HL-60 (cell line): ENCODE data around the gene CYP17A1.
"Not testable (repeated sequence)": the region's sequence is repeated elsewhere in the genome, so short reads cannot be mapped to it uniquely, and the experiment has no call there.

Experiments
- DNase-seq, 2 experiments: peaks; one replicate each; pipeline ENCODE4 v3.0.0-alpha.2; 2010 to 2020; ENCODE audit warnings: low read depth in 1 of 2, low spot score in 1 of 2
- H3K27ac ChIP-seq: fragments of 250-450 bp; sonication (Bioruptor Pico); replicated peaks from 2 replicates; pipeline ENCODE4 v1.5.1; 2020; ENCODE audit warnings: mild to moderate bottlenecking, moderate library complexity
- H3K27me3 ChIP-seq: fragments of 250-450 bp; sonication (Bioruptor Pico); 2 replicates; pipeline ENCODE4 v1.5.1; 2021; ENCODE audit warnings: mild to moderate bottlenecking, moderate library complexity; ENCODE audit not compliant: insufficient read depth, poor library complexity, severe bottlenecking
- H3K4me3 ChIP-seq: replicated peaks from 2 replicates; pipeline ENCODE4 v1.5.1; 2011; ENCODE audit warnings: mild to moderate bottlenecking, control low read depth, low read length; ENCODE audit not compliant: insufficient read depth
- GABPA ChIP-seq: IDR thresholded peaks from 2 replicates; pipeline ENCODE4 v1.6.1; 2012; ENCODE audit warnings: low read depth
- POLR2AphosphoS5 ChIP-seq: IDR thresholded peaks from 2 replicates; pipeline ENCODE4 v1.6.1; 2012; ENCODE audit warnings: low read depth
- SPI1 ChIP-seq: IDR thresholded peaks from 2 replicates; pipeline ENCODE4 v1.6.1; 2012; ENCODE audit warnings: low read depth, mild to moderate bottlenecking, borderline replicate concordance
- TF ChIP-seq, protein P1 (sequence below): IDR thresholded peaks from one replicate; pipeline ENCODE4 v1.5.1; 2011; ENCODE audit warnings: low read length, control low read depth, inconsistent platforms; ENCODE audit not compliant: insufficient read depth
- TF ChIP-seq, protein P2 (sequence below): IDR thresholded peaks from 2 replicates; pipeline ENCODE4 v1.6.1; 2012; ENCODE audit warnings: low read depth; ENCODE audit not compliant: insufficient replicate concordance

CYP17A1 gene

DNA sequence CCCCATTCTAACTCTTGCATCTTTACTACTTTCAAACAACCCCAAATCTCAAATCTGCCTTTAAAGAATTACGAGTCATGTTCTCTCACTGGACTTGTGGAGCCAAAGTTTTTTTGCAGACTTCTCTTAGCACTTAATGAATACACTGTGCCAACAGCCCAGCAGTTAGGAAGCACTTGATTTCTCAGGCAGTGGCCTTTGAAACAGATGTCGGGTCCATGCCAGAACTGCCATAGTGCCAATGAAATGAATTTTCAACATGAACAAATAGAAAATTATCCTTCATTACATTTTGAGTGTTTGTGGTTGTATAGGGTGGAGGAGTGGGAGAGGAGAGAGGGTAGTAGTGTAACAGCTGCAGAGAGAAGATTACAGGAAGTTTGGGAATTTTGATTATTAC, 22.7 kb upstream of the CYP17A1 start:
- no peaks in the 10 kb centered on the region for H3K27me3 ChIP-seq
- TF ChIP-seq SPI1 (no peak), POLR2AphosphoS5 (no peak), GABPA (no peak)
- TF ChIP-seq, protein P1, sequence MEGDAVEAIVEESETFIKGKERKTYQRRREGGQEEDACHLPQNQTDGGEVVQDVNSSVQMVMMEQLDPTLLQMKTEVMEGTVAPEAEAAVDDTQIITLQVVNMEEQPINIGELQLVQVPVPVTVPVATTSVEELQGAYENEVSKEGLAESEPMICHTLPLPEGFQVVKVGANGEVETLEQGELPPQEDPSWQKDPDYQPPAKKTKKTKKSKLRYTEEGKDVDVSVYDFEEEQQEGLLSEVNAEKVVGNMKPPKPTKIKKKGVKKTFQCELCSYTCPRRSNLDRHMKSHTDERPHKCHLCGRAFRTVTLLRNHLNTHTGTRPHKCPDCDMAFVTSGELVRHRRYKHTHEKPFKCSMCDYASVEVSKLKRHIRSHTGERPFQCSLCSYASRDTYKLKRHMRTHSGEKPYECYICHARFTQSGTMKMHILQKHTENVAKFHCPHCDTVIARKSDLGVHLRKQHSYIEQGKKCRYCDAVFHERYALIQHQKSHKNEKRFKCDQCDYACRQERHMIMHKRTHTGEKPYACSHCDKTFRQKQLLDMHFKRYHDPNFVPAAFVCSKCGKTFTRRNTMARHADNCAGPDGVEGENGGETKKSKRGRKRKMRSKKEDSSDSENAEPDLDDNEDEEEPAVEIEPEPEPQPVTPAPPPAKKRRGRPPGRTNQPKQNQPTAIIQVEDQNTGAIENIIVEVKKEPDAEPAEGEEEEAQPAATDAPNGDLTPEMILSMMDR: no peak
- TF ChIP-seq, protein P2, sequence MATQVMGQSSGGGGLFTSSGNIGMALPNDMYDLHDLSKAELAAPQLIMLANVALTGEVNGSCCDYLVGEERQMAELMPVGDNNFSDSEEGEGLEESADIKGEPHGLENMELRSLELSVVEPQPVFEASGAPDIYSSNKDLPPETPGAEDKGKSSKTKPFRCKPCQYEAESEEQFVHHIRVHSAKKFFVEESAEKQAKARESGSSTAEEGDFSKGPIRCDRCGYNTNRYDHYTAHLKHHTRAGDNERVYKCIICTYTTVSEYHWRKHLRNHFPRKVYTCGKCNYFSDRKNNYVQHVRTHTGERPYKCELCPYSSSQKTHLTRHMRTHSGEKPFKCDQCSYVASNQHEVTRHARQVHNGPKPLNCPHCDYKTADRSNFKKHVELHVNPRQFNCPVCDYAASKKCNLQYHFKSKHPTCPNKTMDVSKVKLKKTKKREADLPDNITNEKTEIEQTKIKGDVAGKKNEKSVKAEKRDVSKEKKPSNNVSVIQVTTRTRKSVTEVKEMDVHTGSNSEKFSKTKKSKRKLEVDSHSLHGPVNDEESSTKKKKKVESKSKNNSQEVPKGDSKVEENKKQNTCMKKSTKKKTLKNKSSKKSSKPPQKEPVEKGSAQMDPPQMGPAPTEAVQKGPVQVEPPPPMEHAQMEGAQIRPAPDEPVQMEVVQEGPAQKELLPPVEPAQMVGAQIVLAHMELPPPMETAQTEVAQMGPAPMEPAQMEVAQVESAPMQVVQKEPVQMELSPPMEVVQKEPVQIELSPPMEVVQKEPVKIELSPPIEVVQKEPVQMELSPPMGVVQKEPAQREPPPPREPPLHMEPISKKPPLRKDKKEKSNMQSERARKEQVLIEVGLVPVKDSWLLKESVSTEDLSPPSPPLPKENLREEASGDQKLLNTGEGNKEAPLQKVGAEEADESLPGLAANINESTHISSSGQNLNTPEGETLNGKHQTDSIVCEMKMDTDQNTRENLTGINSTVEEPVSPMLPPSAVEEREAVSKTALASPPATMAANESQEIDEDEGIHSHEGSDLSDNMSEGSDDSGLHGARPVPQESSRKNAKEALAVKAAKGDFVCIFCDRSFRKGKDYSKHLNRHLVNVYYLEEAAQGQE: no peak
- no peak overlapping the region for H3K4me3 ChIP-seq
- DNase-seq: no peak
- H3K27ac ChIP-seq: no peak overlapping the region

DNA sequence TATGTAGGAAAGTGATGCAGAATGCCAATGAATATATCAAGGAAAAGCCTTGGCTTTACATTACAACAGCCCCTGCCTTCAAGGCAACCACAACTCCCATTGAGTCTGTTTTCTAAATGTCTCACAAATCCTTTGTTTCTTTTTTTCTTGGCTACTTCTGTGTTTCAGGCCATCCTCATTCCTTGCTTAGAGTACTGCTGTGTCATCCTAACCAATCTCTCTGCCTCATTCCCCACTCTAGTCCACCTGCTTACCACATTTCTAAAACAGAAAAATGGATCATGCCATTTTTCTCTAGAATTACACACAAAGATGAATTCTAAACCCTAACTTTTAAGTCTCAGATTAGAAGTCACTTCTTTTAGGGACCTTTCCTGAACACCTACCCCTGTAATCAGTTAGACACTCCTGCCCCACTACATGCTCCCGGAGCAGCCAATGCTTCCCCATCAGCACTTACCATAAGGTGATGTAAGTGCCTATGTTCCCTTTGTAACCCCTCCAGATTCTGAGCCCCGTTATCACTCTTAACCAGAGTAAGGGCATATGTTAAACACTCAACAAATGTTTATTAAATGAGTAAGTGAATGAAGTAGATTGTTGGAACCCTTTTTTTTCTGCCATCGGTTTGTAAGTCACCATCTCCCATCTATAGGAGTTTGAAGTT, 19.7 kb upstream of the CYP17A1 start:
- TF ChIP-seq, protein P2: no peak
- no peak for TF ChIP-seq SPI1
- TF ChIP-seq POLR2AphosphoS5: no peak
- no peak for TF ChIP-seq GABPA
- TF ChIP-seq, protein P1: no peak
- no peak overlapping the region for H3K4me3 ChIP-seq
- no peak for DNase-seq
- no peak overlapping the region for H3K27ac ChIP-seq
- no peaks in the 10 kb centered on the region for H3K27me3 ChIP-seq

DNA sequence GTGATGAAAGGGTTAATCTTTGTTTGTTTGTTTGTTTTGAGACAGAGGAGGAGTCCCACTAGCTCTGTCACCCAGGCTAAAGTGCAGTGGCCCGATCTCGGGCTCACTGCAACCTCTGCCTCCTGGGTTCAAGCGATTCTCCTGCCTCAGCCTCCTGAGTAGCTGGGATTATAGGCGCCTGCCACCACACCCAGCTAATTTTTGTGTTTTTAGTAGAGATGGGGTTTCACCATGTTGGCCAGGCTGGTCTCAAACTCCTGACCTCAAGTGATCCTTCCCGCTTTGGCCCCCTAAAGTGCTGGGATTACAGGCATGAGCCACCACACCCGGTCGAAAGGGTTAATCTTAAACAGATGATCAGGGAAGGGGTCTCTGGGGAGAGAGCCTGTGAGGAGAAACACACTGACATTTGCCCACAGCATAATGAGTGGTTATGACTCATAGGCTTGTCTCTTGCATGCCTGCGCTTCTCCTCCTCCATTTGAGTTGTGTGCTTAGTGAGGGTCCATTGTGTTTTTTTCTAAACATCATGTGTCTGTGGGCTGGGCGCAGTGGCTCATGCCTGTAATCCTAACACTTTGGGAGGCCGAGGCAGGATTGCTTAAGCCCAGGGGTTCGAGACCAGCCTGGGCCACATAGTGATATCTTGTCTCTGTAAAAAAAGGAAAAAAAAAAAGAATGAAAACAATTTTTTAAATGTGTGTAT, 18.7 kb upstream of the CYP17A1 start:
- DNase-seq, H3K27ac ChIP-seq, H3K4me3 ChIP-seq, H3K27me3 ChIP-seq: not testable (repeated sequence)

DNA sequence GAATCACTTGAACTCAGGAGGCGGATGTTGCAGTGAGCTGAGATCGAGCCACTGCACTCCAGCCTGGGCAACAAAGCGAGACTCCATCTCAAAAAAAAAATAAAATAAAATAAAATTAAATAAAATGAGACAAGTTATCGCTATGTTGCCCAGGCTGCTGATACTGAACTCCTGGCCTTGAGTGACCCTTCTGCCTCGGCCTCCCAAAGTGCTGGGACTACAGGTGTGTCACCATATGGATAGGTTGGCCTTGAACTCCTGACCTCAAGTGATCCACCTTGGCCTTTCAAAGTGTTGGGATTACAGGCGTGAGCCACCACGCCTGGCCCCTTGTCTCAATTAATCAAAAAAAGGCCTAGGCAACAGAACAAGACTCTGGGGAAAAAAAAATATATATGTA, 16.0 kb upstream of the CYP17A1 start:
- not testable (repeated sequence) for DNase-seq, H3K27me3 ChIP-seq, H3K27ac ChIP-seq, H3K4me3 ChIP-seq

DNA sequence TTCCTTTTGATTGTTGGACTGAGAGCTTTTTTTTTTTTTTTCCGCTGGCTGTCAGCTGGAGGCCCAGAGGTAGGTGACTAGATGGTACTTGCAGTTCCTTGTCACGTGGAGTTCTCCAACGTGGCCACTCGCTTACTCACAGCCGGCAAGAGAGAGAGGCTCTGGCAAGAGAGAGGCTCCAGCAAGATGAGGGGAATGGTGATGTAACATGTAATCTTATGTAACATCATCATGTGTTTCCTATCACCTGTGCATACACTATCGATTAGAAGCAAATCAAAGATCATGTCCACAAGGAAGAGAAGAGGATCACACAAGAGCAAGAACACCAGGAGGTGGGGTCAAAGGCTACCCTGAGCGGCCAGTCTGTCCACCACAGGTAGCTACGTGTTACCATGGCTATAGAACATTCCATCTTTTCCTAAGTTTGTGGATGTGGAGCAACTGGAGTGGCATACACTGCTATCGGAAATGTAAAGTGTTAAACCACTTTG, 12.9 kb upstream of the CYP17A1 start:
- TF ChIP-seq GABPA: no peak
- TF ChIP-seq, protein P2: no peak
- TF ChIP-seq, protein P1: no peak
- Histone ChIP-seq H3K27me3 (no peaks in the 10 kb centered on the region), H3K4me3 (no peak overlapping the region), H3K27ac (no peak overlapping the region)
- DNase-seq: peak in 1 of 2 experiments; percentile 66
